ENCODE results near the gene APOF. TPM values are rescaled to one million over a fixed set of nuclear protein-coding genes. Genes with fewer than 3 reads are reported as not detected.
"Not testable (repeated sequence)": the region's sequence is repeated elsewhere in the genome, so short reads cannot be mapped to it uniquely, and the experiment has no call there.

Gene APOF, protein sequence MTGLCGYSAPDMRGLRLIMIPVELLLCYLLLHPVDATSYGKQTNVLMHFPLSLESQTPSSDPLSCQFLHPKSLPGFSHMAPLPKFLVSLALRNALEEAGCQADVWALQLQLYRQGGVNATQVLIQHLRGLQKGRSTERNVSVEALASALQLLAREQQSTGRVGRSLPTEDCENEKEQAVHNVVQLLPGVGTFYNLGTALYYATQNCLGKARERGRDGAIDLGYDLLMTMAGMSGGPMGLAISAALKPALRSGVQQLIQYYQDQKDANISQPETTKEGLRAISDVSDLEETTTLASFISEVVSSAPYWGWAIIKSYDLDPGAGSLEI
- not detected for total RNA-seq
- long read RNA-seq: 0 reads

DNA sequence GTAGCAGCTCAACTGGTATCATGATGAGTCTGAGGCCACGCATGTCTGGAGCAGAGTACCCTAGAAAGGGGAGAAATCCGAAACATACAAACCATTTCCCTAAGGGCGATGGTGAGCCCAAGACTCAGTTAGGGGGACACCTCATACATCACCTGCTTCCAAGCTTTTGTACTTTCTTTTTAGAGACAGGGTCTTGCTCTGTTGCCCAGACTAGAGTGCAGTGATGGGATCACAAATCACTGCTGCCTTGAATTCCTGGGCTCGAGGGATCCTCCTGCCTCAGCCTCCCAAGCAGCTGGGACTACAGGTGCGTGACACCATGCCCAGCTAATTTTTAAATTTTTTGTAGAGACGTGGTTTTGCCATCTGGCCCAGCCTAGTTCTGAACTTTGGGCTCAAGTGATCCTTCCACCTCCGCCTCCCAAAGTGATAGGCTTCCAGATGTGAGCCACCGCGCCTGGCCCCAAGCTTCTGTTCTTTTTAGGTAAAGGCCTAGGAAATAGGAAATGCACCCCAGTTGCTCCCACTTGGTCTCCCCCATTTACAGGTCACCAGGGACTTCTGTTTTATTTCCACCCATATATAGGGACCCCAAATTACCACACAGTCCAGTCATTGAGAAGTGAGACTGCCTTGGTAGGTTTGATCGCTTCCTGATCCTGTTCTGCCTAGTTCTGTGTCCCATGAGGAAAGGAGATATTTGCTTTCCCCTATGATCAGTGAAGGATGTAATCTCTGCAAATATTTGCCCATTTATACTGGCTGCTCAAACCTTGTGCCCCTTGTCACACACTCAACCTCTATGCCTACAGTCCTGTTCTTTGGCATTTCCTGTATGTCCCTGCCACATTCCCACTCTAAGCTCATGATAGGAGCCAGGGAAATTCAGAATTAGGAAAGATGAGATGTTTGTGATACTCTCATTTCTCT is at the start of gene APOF:
Gene APOF (minus strand): TSS at position 728 of the 930 bp plus-strand sequence. CDS start 112 bp downstream, at position 616.
- DNase-seq (no peak), ATAC-seq (no peak)
- intact Hi-C loops (cut with DNase I, micrococcal nuclease): no loop called here

DNA sequence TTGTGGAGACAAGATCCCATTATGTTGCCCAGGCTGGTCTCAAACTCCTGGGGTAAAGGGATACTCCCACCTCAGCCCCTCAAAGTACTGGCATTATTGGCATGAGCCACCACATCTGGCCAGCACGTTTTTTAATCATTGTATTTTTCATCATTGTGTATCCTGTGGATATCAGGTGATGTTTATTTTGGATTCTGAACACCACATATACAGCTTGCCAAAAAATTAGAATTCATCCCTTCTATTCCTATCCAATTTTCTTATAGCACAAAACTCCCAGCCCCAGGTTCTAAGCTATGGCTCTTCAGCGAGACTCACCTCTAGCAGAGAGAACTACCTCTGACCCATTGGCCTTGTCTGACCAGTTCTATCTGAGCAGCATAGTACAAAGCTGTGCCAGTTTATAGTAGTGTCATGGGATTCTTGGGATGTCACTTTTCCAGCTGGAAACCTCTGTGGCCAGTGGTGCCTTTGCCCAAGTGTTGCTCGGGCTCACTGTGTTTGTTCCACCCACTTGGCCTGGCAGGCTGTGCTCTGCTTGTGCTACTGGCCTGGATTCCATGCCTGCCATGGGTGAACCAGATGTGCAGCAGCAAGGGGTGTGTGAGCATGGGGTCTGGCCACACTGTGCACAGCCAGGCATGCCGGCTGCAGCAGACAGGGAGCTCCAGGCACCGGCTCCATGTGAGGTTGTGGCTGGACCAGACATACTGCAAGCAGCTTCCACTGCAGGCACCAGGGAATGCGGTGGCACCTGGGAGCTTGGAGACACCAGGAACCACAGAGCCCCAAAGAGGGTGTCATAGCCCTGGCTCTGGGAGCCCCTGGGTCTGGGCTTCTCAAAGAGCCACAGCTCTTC is 49.4 kb upstream of the APOF start:
- DNase-seq: no peak
- no peak for ATAC-seq
- intact Hi-C loops (cut with DNase I, micrococcal nuclease): no loop called here

DNA sequence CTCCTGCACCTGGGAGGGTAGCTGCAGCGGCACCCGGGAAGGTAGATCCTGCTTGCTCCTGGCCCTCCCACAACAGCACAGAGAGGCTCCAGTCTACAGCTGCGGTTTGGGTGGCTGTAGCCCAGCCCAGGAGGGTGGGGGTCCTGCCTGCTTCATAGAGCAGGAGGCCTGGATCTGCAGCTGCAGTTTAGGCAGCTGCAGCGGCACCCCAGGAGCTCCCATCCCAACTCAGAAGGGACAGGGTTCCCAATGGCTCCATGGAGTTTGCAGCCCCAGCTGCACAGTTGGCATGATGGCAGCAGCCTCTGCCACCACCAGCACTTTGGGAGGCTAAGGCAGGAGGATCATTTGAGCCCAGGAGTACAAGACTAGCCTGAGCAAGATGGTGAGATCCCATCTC is 48.1 kb upstream of the APOF start:
- intact Hi-C loops (cut with DNase I, micrococcal nuclease): no loop called here
- ATAC-seq: no peak
- no peak for DNase-seq

DNA sequence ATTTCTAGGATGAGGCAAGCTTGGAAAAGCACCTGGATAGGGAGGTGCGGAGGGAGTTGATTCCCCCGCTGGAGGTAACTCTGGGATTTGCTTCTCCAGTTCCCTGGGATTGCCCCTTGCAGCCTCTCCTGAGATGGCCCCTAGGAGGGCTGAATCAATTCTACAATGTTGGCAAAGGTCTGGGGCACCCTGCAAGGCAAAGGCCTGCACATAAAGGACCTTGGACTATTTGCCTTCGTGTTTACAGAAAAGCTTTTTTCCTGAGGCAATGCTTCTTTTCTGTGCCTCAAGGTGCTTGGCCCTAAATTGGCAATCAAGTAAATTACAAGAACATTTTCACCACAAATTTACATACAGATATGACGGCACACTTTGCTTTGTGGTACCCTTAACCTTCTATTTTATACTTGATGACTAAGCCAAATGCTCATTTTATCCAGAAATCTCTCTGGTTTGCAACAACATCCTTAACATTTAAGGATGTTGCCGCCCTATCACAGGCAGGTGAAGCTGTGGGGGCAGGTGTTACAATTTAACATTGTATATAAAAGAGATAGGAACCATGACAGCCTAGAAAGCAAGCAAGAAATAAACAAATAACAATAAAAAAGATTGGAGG is 46.3 kb upstream of the APOF start:
- intact Hi-C loops (cut with DNase I, micrococcal nuclease): no loop called here
- DNase-seq (no peak), ATAC-seq (no peak)

DNA sequence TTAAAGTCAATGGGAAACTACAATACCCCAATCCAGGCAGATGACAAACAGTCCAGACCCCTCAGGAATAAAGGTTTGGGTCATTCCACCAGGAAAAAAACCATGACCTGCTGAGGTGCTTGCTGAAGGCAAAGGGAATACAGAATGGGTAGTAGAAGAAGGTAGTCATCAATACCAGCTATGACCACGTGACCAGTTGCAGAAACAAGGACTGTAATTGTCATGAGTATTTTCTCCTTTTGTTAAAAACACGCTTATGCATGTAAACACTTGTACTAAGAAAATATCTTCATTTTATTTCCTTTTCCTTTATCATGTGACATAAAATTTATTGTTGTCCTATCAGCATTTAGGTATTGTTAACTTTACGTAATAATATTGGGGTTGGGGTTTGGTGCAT is 41.6 kb upstream of the APOF start:
- DNase-seq; ATAC-seq; intact Hi-C loops (cut with DNase I, micrococcal nuclease): not testable (repeated sequence)

DNA sequence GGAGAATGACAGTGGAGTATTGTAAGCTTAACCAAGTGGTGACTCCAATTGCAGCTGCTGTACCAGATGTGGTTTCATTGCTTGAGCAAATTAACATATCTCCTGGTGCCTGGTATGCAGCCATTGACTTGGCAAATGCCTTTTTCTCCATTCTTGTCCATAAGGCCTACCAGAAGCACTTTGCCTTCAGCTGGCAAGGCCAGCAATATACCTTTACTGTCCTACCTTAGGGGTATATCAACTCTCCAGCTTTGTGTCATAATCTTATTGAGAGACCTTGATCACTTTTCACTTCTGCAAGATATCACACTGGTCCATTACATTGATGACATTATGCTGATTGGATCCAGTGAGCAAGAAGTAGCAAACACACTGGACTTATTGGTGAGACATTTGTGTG is 39.0 kb upstream of the APOF start:
- DNase-seq: not testable (repeated sequence)

DNA sequence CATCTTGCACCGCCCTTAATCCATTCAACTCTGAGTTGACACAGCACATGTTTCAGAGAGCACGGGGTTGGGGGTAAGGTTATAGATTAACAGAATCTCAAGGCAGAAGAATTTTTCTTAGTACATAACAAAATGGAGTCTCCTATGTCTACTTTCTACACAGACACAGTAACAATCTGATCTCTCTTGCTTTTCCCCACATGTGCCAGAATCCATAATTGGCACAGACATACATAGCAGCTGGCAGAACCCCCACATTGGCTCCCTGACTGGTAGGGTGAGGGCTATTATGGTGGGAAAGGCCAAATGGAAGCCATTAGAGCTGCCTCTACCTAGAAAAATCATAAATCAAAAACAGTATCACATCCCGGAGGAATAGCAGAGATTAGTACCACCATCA is 38.5 kb upstream of the APOF start:
- ATAC-seq; intact Hi-C loops (cut with DNase I, micrococcal nuclease); DNase-seq: not testable (repeated sequence)

More for the DNA sequence above, 39.0 kb upstream of the APOF start:
- ATAC-seq; intact Hi-C loops (cut with DNase I, micrococcal nuclease): not testable (repeated sequence)

DNA sequence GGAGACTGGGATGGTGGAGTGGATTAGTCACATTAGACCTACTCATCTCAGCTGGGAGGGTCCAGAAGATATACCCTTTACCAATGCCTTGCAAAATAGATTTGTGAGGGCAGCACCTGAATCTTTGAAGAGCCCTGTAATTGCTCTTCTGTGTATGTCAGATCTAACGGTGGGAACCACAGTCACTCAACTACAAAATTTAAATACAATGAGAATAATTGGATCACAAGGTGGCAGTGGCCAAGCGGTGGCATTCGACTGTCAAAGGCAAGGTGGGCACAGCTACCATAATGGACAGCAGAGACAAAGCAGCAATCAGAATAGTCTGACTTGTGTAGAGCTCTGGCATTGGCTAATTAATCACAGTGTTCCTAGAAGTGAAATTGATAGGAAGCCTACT is 36.8 kb upstream of the APOF start:
- ATAC-seq; intact Hi-C loops (cut with DNase I, micrococcal nuclease): not testable (repeated sequence)

DNA sequence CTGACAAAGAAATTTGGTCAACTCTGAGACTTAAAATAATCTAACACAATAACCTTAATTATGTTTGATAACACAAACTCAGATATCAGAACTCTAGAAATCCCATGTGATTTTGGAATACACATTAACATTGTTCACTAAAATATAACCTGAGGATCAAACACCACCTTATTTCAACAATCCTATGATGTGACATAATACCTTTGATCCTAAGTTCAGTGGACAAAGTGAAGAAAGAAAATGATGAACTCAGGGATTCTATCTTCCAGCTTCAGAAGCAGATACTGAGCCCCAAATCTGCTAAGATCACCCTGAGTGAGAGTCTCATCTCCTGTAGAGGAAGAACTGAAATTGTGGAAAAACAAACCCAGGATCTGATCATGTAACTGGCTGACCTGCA is 35.7 kb upstream of the APOF start:
- intact Hi-C loops (cut with DNase I, micrococcal nuclease): no loop called here
- ATAC-seq: no peak
- no peak for DNase-seq

More for the DNA sequence above, 36.8 kb upstream of the APOF start:
- DNase-seq: not testable (repeated sequence)

DNA sequence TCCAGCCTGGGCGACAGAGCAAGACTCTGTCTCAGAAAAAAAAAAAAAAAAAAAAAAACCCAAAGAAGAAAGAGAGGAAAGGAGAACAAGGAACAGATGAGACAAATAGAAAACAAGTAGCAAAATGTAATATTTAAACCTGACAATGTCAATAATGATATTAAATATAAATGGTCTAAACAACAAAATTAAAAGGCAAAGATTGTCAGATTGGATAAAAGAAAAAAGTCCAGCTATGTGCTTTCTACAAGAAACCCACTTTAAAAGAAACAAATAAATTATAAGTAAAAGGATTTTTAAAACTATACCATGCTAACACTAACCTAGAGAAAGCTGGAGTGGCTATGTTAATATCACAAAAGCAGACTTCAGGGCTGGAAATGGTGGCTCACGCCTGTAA is 29.7 kb upstream of the APOF start:
- DNase-seq (no peak), ATAC-seq (no peak)
- intact Hi-C loops (cut with DNase I, micrococcal nuclease): no loop called here

DNA sequence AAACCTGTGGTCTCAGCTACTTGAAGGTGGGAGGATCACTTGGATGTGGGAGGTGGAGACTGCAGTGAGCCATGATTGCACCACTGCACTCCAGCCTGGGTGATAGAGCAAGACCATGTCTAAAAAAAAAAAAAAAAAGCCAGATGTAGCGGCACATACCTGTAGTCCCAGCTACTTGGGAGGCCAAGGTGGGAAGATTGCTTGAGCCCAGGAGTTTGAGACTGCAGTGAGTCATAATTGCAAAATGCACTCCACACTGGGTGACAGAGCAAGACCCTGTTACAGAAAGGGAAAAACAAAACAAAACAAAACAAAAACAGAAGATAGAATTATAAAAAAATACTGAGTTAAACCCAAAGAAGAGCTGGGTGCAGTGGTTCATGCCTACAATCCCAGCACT is 29.1 kb upstream of the APOF start:
- intact Hi-C loops (cut with DNase I, micrococcal nuclease): no loop called here

DNA sequence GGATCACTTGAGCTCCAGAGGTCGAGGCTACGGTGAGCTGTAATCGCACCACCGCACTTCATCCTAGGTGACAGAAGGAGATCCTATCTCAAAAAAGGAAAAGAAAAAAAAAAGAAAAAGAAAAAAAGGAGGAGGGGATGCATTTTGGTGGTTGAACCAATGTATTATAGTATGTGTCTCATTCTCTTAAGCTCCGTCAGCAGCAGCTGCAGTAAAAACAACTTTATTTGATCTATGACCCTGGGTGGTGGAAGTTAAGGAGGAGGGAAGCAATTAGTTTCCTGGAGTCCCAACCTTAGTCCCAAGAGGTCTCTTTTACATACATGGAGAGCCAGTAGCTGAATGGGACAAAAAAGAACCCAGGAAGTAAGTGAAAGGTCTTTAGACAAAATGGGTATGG is 26.8 kb upstream of the APOF start:
- peak; percentile 82 for ATAC-seq
- no peak for DNase-seq
- intact Hi-C loops (cut with DNase I, micrococcal nuclease): no loop called here

More for the DNA sequence above, 29.1 kb upstream of the APOF start:
- DNase-seq: no peak
- no peak for ATAC-seq

DNA sequence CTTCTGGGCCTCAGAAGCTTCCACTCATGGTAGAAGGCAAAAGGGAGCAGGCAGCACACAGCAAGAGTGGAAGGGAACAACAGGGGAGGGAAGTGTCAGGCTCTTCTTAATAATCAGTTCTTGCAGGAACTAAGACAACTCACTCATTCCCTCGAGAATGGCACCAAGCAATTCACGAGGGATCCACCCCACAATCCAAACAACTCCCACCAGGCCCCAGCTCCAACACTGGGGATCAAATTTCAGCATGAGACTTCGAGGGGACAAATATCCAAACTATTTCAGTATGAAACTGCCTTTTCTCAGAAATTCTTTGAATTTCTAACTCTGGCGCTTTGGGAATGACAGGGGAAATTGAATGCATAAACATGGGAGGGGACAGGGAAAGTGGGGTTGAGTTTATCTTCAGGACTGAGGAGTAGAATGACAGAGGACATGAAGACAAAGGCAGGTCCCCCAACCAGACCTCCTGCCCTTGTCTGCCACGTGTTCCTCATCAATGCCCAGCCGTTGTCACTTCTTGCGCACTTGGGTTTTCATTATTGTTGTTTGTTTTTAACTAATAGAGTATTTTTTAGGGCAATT is 24.6 kb upstream of the APOF start:
- intact Hi-C loops (cut with DNase I, micrococcal nuclease): no loop called here
- DNase-seq (no peak), ATAC-seq (no peak)

DNA sequence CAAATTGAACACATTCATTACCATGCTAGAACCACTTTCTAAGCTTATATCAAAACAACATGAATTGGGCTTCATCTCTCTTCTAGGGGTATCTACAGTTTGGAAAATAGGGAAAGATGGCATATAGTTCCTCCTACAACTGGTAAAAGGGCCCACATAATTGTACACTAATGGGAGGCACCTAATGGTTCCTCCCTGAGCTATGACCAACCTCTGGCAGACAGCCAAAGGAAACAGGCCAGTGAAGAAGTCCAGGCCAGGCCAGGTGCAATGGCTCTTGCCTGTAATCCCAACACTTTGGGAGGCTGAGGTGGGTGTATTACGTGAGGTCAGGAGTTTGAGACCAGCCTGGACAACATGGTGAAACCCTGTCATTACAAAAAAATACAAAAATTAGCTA is 23.2 kb upstream of the APOF start:
- intact Hi-C loops (cut with DNase I, micrococcal nuclease): no loop called here
- ATAC-seq (no peak), DNase-seq (no peak)

DNA sequence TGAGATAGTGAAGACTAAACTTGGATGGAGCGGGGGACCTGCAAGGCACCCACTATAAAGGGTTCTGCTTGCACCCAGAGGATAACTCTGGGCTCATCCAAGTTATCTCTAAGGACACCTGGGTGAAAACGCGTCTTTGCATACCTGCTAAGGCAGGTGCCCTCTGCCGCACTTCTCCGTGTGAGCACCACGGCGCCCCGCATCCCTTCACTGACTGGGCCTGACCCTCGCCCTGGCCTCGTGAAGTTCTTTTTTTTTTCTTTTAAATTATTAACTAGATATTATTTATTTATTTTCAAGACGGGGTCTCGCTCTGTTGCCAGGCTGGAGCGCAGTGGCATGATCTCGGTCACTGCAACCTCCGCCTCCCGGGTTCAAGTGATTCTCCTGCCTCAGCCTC is 20.0 kb upstream of the APOF start:
- intact Hi-C loops (cut with DNase I, micrococcal nuclease): no loop called here
- DNase-seq (no peak), ATAC-seq (no peak)

DNA sequence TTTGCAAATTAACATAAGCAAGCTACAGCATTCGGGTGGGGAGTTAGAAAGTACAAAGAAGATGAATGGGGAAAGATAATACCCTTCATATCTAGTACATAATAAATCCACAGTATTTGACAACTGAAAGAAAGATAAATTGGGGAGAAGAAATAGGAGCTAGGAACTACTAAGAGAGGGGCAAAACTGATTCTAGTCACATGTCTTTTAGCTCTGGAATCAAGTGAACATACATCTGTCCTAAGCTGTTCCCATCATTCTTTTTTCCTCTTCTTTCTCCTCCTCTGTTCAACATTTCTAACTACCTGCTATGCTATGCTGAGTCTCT is 15.3 kb upstream of the APOF start:
- intact Hi-C loops (cut with DNase I, micrococcal nuclease): no loop called here
- no peak for ATAC-seq

DNA sequence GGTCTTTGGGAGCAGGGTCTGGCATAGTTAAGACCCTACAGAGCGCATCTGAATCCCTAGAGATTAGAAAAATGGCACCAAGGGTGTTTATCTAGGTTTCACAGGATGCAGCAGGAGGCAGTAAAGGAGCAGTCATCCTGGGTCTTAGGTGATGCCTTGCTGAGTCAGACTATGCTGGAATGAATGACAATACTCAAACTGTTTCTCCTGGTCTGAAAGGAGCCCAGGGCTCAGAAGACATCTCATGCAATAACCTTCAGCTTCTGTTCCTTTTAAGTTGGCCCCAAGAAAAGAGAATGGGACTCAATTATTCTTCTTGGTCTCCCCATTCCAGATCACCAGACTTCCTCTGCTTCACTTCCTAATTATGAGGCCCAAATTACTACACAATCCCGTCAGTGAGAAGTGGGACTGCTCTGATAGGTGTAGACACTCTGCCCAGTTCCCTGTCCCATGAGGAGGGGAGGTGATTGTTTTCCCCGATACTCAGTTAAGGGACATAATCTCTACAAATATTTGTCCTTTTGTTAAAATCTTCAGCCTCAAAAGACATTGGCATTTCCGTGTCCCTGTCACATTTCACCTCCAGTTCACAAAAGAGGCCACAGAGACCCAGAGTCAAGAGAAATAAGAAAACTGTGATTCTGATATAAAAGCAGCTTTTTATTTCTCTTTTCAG is 14.8 kb upstream of the APOF start:
- no peak for DNase-seq
- intact Hi-C loops (cut with DNase I, micrococcal nuclease): no loop called here
- no peak for ATAC-seq

More for the DNA sequence above, 15.3 kb upstream of the APOF start:
- no peak for DNase-seq
